B cell (primary cell): ENCODE data around the gene COTL1. TPM values are rescaled to one million over a fixed set of nuclear protein-coding genes. Genes with fewer than 3 reads are reported as not detected.

Experiments used
- ATAC-seq: fragments of 200-7000 bp; cut with Tn5 transposase; one replicate; pipeline ENCODE4 v1.10.0; 2021; ENCODE audit warnings: low read depth, mild to moderate bottlenecking, moderate number of reproducible peaks, moderate library complexity
- CTCF ChIA-PET: fragments of 350-600 bp; sonication (Branson Sonifier 250); formaldehyde crosslinking; loops from one replicate; lab custom pipeline; 2021; ENCODE audit warnings: antibody characterized with exemption, inconsistent platforms; lab: Charles Lee
- POLR2A ChIA-PET: fragments of 350-600 bp; sonication (Branson Sonifier 250); formaldehyde crosslinking; loops from one replicate; lab custom pipeline; 2021; ENCODE audit warnings: antibody characterized with exemption; lab: Charles Lee
- DNase-seq: peaks from one replicate; pipeline ENCODE4 v3.0.0; 2013
- H2AFZ ChIP-seq: 2 replicates; pipeline ENCODE4 v1.6.1; 2012; ENCODE audit warnings: mild to moderate bottlenecking, low read depth, low read length; ENCODE audit not compliant: insufficient read depth, poor library complexity, severe bottlenecking
- H3K27ac ChIP-seq, 2 donors: 1 replicate in 1 of 2; 2 replicates in 1 of 2; pipeline ENCODE4 v1.5.1; 2012 to 2013; ENCODE audit warnings: low read length in 2 of 2, mild to moderate bottlenecking in 2 of 2, moderate library complexity in 1 of 2
- H3K27me3 ChIP-seq, 4 experiments: fragments of 200-600 bp in 1 of 4; sonication (generic) in 1 of 4; replicated peaks in 1 of 4; 1 replicate in 2 of 4; 2 replicates in 2 of 4; pipeline versions ENCODE4 v1.6.1 to v1.7.0; 2013 to 2016; ENCODE audit warnings: low read length in 3 of 4, mild to moderate bottlenecking in 2 of 4, mixed read lengths in 1 of 4, moderate library complexity in 1 of 4; ENCODE audit not compliant: insufficient read depth in 4 of 4, control insufficient read depth in 3 of 4; ENCODE audit errors: control extremely low read depth in 1 of 4
- H3K36me3 ChIP-seq, 2 experiments: replicated peaks in 1 of 2; 1 replicate in 1 of 2; 2 replicates in 1 of 2; pipeline versions ENCODE4 v1.6.1 to v1.7.1; 2013; ENCODE audit warnings: low read length in 1 of 2; ENCODE audit not compliant: insufficient read depth in 2 of 2, control insufficient read depth in 1 of 2; ENCODE audit errors: control extremely low read depth in 1 of 2, extremely low read depth in 1 of 2
- H3K4me1 ChIP-seq, 2 donors: fragments of 200-600 bp in 1 of 2; sonication (generic) in 1 of 2; 1 replicate in 1 of 2; 2 replicates in 1 of 2; pipeline versions ENCODE4 v1.5.1 to v1.6.1; 2013 to 2017; ENCODE audit warnings: low read length in 2 of 2; ENCODE audit not compliant: control insufficient read depth in 2 of 2, insufficient read depth in 2 of 2
- H3K4me2 ChIP-seq: replicated peaks from 2 replicates; pipeline ENCODE3; 2012; ENCODE audit warnings: mild to moderate bottlenecking, low read depth, low read length; ENCODE audit not compliant: poor library complexity, severe bottlenecking
- H3K4me3 ChIP-seq, 5 experiments: fragments of 200-600 bp in 1 of 5; sonication (generic) in 1 of 5; 1 replicate in 3 of 5; 2 replicates in 2 of 5; pipeline versions ENCODE4 v1.5.1 to v1.7.0; 2011 to 2016; ENCODE audit warnings: low read length in 4 of 5, mild to moderate bottlenecking in 4 of 5, low read depth in 2 of 5, control low read depth in 1 of 5, moderate library complexity in 1 of 5; ENCODE audit not compliant: insufficient read depth in 1 of 5; ENCODE audit errors: control extremely low read depth in 1 of 5, extremely low read depth in 1 of 5
- H3K79me2 ChIP-seq: fragments of 200-600 bp; sonication (generic); one replicate; pipeline ENCODE4 v1.6.0; 2016; ENCODE audit warnings: low read length; ENCODE audit not compliant: control insufficient read depth, insufficient read depth
- H3K9ac ChIP-seq: fragments of 200-600 bp; sonication (generic); 2 replicates; pipeline ENCODE4 v1.6.1; 2017; ENCODE audit warnings: mild to moderate bottlenecking, low read length, moderate library complexity
- H3K9me3 ChIP-seq, 3 donors: one replicate each; pipeline versions ENCODE4 v1.6.1 to v1.7.1; 2013; ENCODE audit warnings: low read length in 2 of 3; ENCODE audit not compliant: control insufficient read depth in 2 of 3, insufficient read depth in 1 of 3; ENCODE audit errors: control extremely low read depth in 1 of 3
- H4K20me1 ChIP-seq: 2 replicates; pipeline ENCODE4 v1.6.0; 2012; ENCODE audit warnings: mild to moderate bottlenecking, low read length; ENCODE audit not compliant: insufficient read depth, control insufficient read depth, poor library complexity, severe bottlenecking
- H3K27ac Mint-ChIP-seq: one replicate; pipeline ENCODE4 v1.8.0; 2021; ENCODE audit warnings: mixed read lengths
- H3K27me3 Mint-ChIP-seq: one replicate; pipeline ENCODE4 v1.8.0; 2021; ENCODE audit warnings: mixed read lengths
- H3K4me1 Mint-ChIP-seq: one replicate; pipeline ENCODE4 v1.8.0; 2021; ENCODE audit warnings: mixed read lengths
- H3K4me3 Mint-ChIP-seq: one replicate; pipeline ENCODE4 v1.8.0; 2021; ENCODE audit warnings: mixed read lengths
- H3K9me3 Mint-ChIP-seq: one replicate; pipeline ENCODE4 v1.8.0; 2022; ENCODE audit warnings: mixed read lengths; ENCODE audit not compliant: insufficient read depth
- CTCF ChIP-seq: fragments of 200-600 bp; IDR thresholded peaks from one replicate; pipeline ENCODE4 v1.8.0; 2022; ENCODE audit warnings: antibody characterized with exemption, mild to moderate bottlenecking
- EZH2 ChIP-seq: IDR thresholded peaks from 2 replicates; pipeline ENCODE4 v1.6.1; 2012; ENCODE audit warnings: borderline replicate concordance, low read depth, mild to moderate bottlenecking, moderate library complexity, low read length; ENCODE audit not compliant: insufficient read depth, poor library complexity, severe bottlenecking
- WGBS: methylation state at CpG from one replicate; pipeline ENCODE4 v1.1.5; 2013; ENCODE audit warnings: missing lambda C conversion rate; ENCODE audit not compliant: insufficient coverage; 5-methylcytosine and 5-hydroxymethylcytosine counted together
- intact Hi-C: fragments of 100-400 bp; cut with micrococcal nuclease; formaldehyde crosslinking; loops from one replicate; pipeline ENCODE4 v1.10.0; 2022
- polyA plus RNA-seq: library from polyadenylated mRNA; depleted of rRNA; stranded (reverse); fragments of >200 nt; gene quantifications from 2 replicates; pipeline ENCODE4 v1.2.3, GENCODE V29; 2012
- total RNA-seq, 2 donors: library from RNA; stranded (reverse); fragments of 120-200 nt in 1 of 2; gene quantifications; 1 replicate in 1 of 2; 2 replicates in 1 of 2; pipeline versions ENCODE4 v1.2.3 to v1.2.4, GENCODE V29; 2013 to 2022

The COTL1 gene
- total and polyA plus RNA-seq, 2 donors (not counting 1 experiment from before 2014, with no cell fraction given) = 158 to 264 TPM

- Histone ChIP-seq H3K79me2 (peaks cover 82% of the 10 kb centered on the region), H3K27ac (peak overlapping the region; percentile 86 to 91), H4K20me1 (peaks cover 23% of the 10 kb centered on the region), H3K4me3 (peak overlapping the region; percentile 21 to 57 (median 34)), H3K36me3 (peaks cover 0 to 30% of the 10 kb centered on the region in 2 experiments), H3K4me2 (peak overlapping the region; percentile 78), H3K4me1 (peaks cover 91 to 95% of the 10 kb centered on the region in 2 donors), H3K9ac (peak overlapping the region; percentile 55), H3K9me3 (peaks cover 0 to 5% (median 2%) of the 10 kb centered on the region in 3 donors), H3K27me3 (no peaks in the 10 kb centered on the region), H2AFZ (no peak overlapping the region)
- Mint-ChIP-seq H3K27me3 (no peaks in the 10 kb centered on the region), H3K4me1 (peaks cover 89% of the 10 kb centered on the region), H3K27ac (peak overlapping the region; percentile 96), H3K9me3 (no peaks in the 10 kb centered on the region), H3K4me3 (peak overlapping the region; percentile 86)
- ChIA-PET POLR2A (interaction anchor here (0.5 to 3.4 kb wide), 9 partner anchors 9 to 155 kb away, joined by 3 to 18 read pairs (median 5); no protein-coding TSS in a partner anchor), CTCF (interaction anchor here (0.6 to 29.5 kb wide), 14 partner anchors 8 to 154 kb away, joined by 3 to 518 read pairs (median 5); partner anchors contain the start of gene MEAK7)
- WGBS = 57% methylated on average over 18 of the region's 25 CpGs
- TF ChIP-seq EZH2 = no peak
- TF ChIP-seq CTCF = no peak
- intact Hi-C loops = loop anchor here (2.0 kb wide), 2 partner anchors 14 to 16 kb away; no protein-coding TSS in a partner anchor
- DNase-seq (peak; percentile 81), ATAC-seq (peak; percentile 67)
Measured at GRCh38 chr16:84600343-84601229, 17.3 kb downstream of the COTL1 start.
